VCaP (cell line): ENCODE results near the gene PREP.

Source experiments
- H3K27ac ChIP-seq: fragments of 450-650 bp; 2 replicates; pipeline ENCODE4 v1.5.1; 2017
- CTCF ChIP-seq: fragments of 450-650 bp; conservative IDR thresholded peaks from 2 replicates; pipeline ENCODE4 v1.5.1; 2017; ENCODE audit warnings: mild to moderate bottlenecking, moderate library complexity

PREP gene

GRCh38 chr6:105304825-105305224 lies 98.1 kb downstream of the PREP start:
- no peak overlapping the region for H3K27ac ChIP-seq
- TF ChIP-seq CTCF = no peak

- H3K27ac ChIP-seq = no peak overlapping the region
- TF ChIP-seq CTCF = no peak
Measured at GRCh38 chr6:105304366-105304765, 98.5 kb downstream of the PREP start.

GRCh38 chr6:105302617-105303128 lies 100.2 kb downstream of the PREP start:
- TF ChIP-seq CTCF = peak; percentile 84
- H3K27ac ChIP-seq = peak overlapping the region; percentile 95

GRCh38 chr6:105301756-105302616 lies 100.9 kb downstream of the PREP start:
- peak overlapping the region; percentile 95 for H3K27ac ChIP-seq
- no peak for TF ChIP-seq CTCF

- H3K27ac ChIP-seq = peak overlapping the region; percentile 95
- TF ChIP-seq CTCF = no peak
Measured at GRCh38 chr6:105301072-105301503, 101.8 kb downstream of the PREP start.

- TF ChIP-seq CTCF = no peak
- peak overlapping the region; percentile 95; the same call in 1 of the 2 replicates for H3K27ac ChIP-seq
Measured at GRCh38 chr6:105300090-105300489, 102.8 kb downstream of the PREP start.

- TF ChIP-seq CTCF = no peak
- no peak overlapping the region for H3K27ac ChIP-seq
Measured at GRCh38 chr6:105294129-105294528, 108.8 kb downstream of the PREP start.
